HFFc6 (cell line): ENCODE data around the gene BAZ2A. TPM values are rescaled to one million over a fixed set of nuclear protein-coding genes. Genes with fewer than 3 reads are reported as not detected.

ENCODE experiments used
- DNase-seq: peaks from one replicate; pipeline ENCODE4 v3.0.0-alpha.2; 2018
- H3K27ac Mint-ChIP-seq: 2 replicates; pipeline ENCODE4 v1.8.0; 2020; ENCODE audit warnings: mild to moderate bottlenecking, mixed read lengths
- H3K27me3 Mint-ChIP-seq: 2 replicates; pipeline ENCODE4 v1.8.0; 2021; ENCODE audit warnings: mild to moderate bottlenecking, moderate library complexity, mixed read lengths; ENCODE audit not compliant: insufficient read depth
- H3K36me3 Mint-ChIP-seq: 2 replicates; pipeline ENCODE4 v1.8.0; 2021; ENCODE audit warnings: low read depth, mixed read lengths
- H3K4me1 Mint-ChIP-seq: 2 replicates; pipeline ENCODE4 v1.8.0; 2020; ENCODE audit warnings: low read depth, mixed read lengths
- H3K4me3 Mint-ChIP-seq: 2 replicates; pipeline ENCODE4 v1.8.0; 2020; ENCODE audit warnings: mild to moderate bottlenecking, moderate library complexity, mixed read lengths
- H3K9me3 Mint-ChIP-seq: 2 replicates; pipeline ENCODE4 v1.8.0; 2020; ENCODE audit warnings: mild to moderate bottlenecking, mixed read lengths
- CTCF ChIP-seq: fragments of 200-600 bp; sonication (generic); IDR thresholded peaks from 2 replicates; pipeline ENCODE4 v1.5.0; 2021; ENCODE audit warnings: antibody characterized with exemption, mild to moderate bottlenecking
- total RNA-seq, 6 experiments: library from RNA; stranded (reverse); fragmentation: NEBNext Ultra II Directional; extraction: Animal tissue kit (Norgen Biotek cat#: 25700); gene quantifications; 2 replicates in 1 of 6; 3 replicates in 5 of 6; pipeline ENCODE4 v1.2.3, GENCODE V29; 2021

BAZ2A gene
- total RNA-seq, 6 experiments from 2014 or later, result 54.2 to 60.4 (median 57.3) TPM

GRCh38 chr12:56568146-56568545 lies 62.0 kb downstream of the BAZ2A start:
- H3K4me3 Mint-ChIP-seq, result no peak overlapping the region
- peaks cover 33% of the 10 kb centered on the region for H3K36me3 Mint-ChIP-seq
- no peaks in the 10 kb centered on the region for H3K9me3 Mint-ChIP-seq
- TF ChIP-seq CTCF, result no peak
- DNase-seq, result no peak
- H3K27me3 Mint-ChIP-seq, result peaks cover 2% of the 10 kb centered on the region; the same call in 1 of the 2 replicates
- H3K4me1 Mint-ChIP-seq, result peaks cover 34% of the 10 kb centered on the region
- H3K27ac Mint-ChIP-seq, result 0 out of 2 replicates have a peak overlapping the region, but pooled peaks have one; percentile 13

GRCh38 chr12:56565510-56566101 lies 64.5 kb downstream of the BAZ2A start:
- Mint-ChIP-seq H3K27ac (peak overlapping the region; percentile 68), H3K4me3 (no peak overlapping the region), H3K9me3 (no peaks in the 10 kb centered on the region), H3K4me1 (peaks cover 34% of the 10 kb centered on the region), H3K27me3 (no peaks in the 10 kb centered on the region; the same call in 1 of the 2 replicates), H3K36me3 (peaks cover 44% of the 10 kb centered on the region)
- peak; percentile 40 for DNase-seq
- TF ChIP-seq CTCF, result no peak

- no peak for TF ChIP-seq CTCF
- no peak for DNase-seq
- H3K4me1 Mint-ChIP-seq, result peaks cover 19% of the 10 kb centered on the region
- H3K27me3 Mint-ChIP-seq, result peaks cover 3% of the 10 kb centered on the region
- H3K36me3 Mint-ChIP-seq, result no peaks in the 10 kb centered on the region
- no peak overlapping the region for H3K27ac Mint-ChIP-seq
- no peak overlapping the region for H3K4me3 Mint-ChIP-seq
- H3K9me3 Mint-ChIP-seq, result no peaks in the 10 kb centered on the region
Observed at GRCh38 chr12:56551070-56551469, 79.1 kb downstream of the BAZ2A start.

GRCh38 chr12:56546680-56547079 lies 83.4 kb downstream of the BAZ2A start:
- no peaks in the 10 kb centered on the region; the same call in 1 of the 2 replicates for H3K27me3 Mint-ChIP-seq
- TF ChIP-seq CTCF, result no peak
- H3K36me3 Mint-ChIP-seq, result peaks cover 9% of the 10 kb centered on the region; the same call in 1 of the 2 replicates
- H3K9me3 Mint-ChIP-seq, result no peaks in the 10 kb centered on the region
- H3K4me3 Mint-ChIP-seq, result no peak overlapping the region
- DNase-seq, result no peak
- H3K27ac Mint-ChIP-seq, result no peak overlapping the region
- H3K4me1 Mint-ChIP-seq, result peaks cover 13% of the 10 kb centered on the region

Other genes with a start within 250 kb of the BAZ2A start
- 10 to 100 TPM; 10.4 to 23.1 (median 21.3) TPM for gene TIMELESS, start 180.9 kb downstream of the BAZ2A start, total RNA-seq
- gene MIP, start 175.7 kb downstream of the BAZ2A start, total RNA-seq, result under 1 TPM in 1 of 6 experiments, not detected in 5; 0.28 TPM
- 1 to 10 TPM; 2.4 to 2.9 (median 2.5) TPM for gene SPRYD4, start 161.7 kb downstream of the BAZ2A start, total RNA-seq
- gene GLS2, start 142.2 kb downstream of the BAZ2A start, total RNA-seq, result not detected
- 10 to 100 TPM; 77.0 to 83.2 (median 81.7) TPM for gene RBMS2, start 108.5 kb downstream of the BAZ2A start, total RNA-seq
- gene ATP5F1B, start 15.7 kb upstream of the BAZ2A start, total RNA-seq, result 100 to 1,000 TPM; 690 to 799 (median 765) TPM
- gene PTGES3, start 58.0 kb upstream of the BAZ2A start, total RNA-seq, result 100 to 1,000 TPM; 177 to 229 (median 216) TPM
- gene NACA, start 95.0 kb upstream of the BAZ2A start, total RNA-seq, result 100 to 1,000 TPM; 716 to 840 (median 802) TPM
- gene PRIM1, start 122.0 kb upstream of the BAZ2A start, total RNA-seq, result 10 to 100 TPM in 4 of 6 experiments, 1 to 10 TPM in 2; 5.8 to 13.1 (median 10.7) TPM
- 1 to 10 TPM in 5 of 6 experiments, under 1 TPM in 1; 0.88 to 3.2 (median 1.6) TPM for gene HSD17B6, start 133.0 kb upstream of the BAZ2A start, total RNA-seq